Measurements from ENCODE around the gene ABCA1. TPM values are rescaled to one million over a fixed set of nuclear protein-coding genes. Genes with fewer than 3 reads are reported as not detected.
"Not testable (repeated sequence)": the region's sequence is repeated elsewhere in the genome, so short reads cannot be mapped to it uniquely, and the experiment has no call there.

ABCA1 gene, protein sequence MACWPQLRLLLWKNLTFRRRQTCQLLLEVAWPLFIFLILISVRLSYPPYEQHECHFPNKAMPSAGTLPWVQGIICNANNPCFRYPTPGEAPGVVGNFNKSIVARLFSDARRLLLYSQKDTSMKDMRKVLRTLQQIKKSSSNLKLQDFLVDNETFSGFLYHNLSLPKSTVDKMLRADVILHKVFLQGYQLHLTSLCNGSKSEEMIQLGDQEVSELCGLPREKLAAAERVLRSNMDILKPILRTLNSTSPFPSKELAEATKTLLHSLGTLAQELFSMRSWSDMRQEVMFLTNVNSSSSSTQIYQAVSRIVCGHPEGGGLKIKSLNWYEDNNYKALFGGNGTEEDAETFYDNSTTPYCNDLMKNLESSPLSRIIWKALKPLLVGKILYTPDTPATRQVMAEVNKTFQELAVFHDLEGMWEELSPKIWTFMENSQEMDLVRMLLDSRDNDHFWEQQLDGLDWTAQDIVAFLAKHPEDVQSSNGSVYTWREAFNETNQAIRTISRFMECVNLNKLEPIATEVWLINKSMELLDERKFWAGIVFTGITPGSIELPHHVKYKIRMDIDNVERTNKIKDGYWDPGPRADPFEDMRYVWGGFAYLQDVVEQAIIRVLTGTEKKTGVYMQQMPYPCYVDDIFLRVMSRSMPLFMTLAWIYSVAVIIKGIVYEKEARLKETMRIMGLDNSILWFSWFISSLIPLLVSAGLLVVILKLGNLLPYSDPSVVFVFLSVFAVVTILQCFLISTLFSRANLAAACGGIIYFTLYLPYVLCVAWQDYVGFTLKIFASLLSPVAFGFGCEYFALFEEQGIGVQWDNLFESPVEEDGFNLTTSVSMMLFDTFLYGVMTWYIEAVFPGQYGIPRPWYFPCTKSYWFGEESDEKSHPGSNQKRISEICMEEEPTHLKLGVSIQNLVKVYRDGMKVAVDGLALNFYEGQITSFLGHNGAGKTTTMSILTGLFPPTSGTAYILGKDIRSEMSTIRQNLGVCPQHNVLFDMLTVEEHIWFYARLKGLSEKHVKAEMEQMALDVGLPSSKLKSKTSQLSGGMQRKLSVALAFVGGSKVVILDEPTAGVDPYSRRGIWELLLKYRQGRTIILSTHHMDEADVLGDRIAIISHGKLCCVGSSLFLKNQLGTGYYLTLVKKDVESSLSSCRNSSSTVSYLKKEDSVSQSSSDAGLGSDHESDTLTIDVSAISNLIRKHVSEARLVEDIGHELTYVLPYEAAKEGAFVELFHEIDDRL (N-terminal part only)
- 1.3 and 1.7 TPM in 2 replicates for total RNA-seq

- intact Hi-C loops (cut with micrococcal nuclease): loop anchor here (1.0 to 5.0 kb wide), 10 partner anchors 33 to 833 kb away; partner anchors contain the start of genes NIPSNAP3A, SLC44A1, SMC2 and TMEM38B
These were observed at the start of gene ABCA1 for GRCh38 chr9:104927912-104928740. Gene ABCA1, minus strand, starts transcription at chr9:104928155. Its CDS starts 24,476 bp downstream, at chr9:104903679.

GRCh38 chr9:104977580-104977979 lies 49.6 kb upstream of the ABCA1 start:
- intact Hi-C loops (cut with micrococcal nuclease): no loop called here

- intact Hi-C loops (cut with micrococcal nuclease): no loop called here
These were observed 49.2 kb upstream of the ABCA1 start for GRCh38 chr9:104977168-104977567.

GRCh38 chr9:104975966-104976595 lies 48.1 kb upstream of the ABCA1 start:
- intact Hi-C loops (cut with micrococcal nuclease): not testable (repeated sequence)

DNA sequence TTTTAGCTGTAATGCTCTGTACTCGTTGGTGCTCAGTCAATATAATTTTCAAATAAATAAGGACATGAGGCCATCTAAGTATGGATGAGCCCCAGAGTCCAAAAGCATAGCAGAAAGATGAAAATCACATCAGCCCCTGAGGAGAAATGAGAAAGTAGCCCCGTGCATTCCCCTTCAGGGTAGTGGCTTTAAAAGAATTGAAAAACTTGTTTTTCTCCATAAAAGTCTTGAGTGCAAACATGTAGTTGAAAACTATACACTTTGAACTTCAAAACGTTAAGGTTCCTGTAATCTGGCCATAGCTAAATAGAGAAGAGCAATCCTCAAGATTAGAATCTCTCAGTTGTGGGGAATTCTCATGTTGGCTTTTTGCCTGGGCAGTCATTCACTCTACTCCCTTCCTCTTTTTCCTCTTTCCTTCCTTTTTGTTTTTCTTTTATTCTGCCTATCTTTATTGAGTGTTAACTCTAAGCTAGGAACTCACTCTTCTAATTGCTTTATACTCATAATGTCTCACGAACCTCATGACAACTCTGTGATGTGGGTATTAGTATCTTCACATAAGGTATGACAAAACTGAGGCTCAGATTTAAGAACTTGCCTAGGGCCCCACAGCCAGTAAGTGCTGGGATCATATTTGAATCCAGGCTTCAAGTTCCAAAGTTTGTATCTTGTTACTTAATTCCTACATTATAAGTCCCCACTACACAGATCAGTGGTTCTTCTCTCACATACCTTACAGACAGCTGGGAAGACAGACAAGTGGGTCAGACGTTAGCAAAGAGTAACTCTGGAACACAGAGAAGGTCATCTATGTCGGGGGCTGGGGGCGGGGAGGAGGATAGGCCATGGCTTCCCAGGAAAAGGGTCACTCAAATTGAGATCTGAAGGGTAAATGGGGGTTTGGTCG lies 46.4 kb upstream of the ABCA1 start:
- intact Hi-C loops (cut with micrococcal nuclease): no loop called here

GRCh38 chr9:104972242-104972866 lies 44.4 kb upstream of the ABCA1 start:
- intact Hi-C loops (cut with micrococcal nuclease): no loop called here

GRCh38 chr9:104971511-104971910 lies 43.6 kb upstream of the ABCA1 start:
- intact Hi-C loops (cut with micrococcal nuclease): no loop called here

DNA sequence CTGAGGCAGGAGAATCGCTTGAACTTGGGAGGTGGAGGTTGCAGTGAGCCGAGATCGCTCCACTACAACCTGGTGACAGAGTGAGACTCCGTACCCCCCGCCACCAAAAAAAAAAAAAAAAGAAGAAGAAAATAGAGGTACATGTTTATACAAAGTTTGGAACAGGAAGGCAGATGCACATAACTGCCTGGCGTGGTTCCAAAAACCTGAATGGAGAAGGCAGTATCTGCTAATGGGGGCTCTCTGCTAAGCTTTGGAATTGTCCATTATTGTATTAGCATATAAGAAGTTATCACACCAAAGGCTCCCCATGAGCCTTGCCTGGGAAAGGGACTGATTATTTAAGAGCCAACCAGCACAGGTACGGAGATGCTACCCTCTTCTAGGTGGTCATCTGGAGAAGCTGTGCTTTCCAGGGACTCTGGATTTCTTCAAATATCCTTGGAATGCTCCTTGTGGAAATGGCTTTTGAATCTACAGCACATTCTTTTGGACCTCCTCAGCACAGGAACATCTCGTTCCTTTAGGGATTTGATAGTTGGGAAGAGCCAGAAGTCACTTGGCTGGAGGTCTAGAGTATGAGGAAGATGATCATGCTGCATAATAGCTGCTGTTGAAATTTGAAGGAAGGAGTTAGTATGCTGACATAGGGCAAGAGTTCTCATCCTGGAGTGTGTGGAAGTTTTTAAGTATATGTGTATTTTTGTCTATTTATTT lies 42.5 kb upstream of the ABCA1 start:
- intact Hi-C loops (cut with micrococcal nuclease): no loop called here

DNA sequence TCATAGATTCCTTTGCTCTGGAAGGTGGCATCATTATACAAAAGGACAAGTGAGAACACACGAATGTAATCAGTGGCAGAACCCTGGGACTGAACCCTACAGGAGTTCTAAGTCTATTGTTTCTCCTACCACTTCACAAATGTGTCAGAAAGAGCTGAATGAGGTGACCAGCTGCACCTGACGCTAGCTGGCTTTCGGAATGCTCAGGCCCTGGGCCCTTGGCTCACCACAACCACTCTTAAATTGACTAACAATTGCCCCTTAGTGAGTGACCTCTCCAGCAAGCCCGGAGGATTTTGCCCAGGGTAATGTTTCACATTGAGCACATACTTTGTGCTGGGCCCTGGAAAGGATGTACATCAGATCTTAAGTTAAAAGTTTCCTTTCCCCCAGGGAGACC lies 41.2 kb upstream of the ABCA1 start:
- intact Hi-C loops (cut with micrococcal nuclease): loop anchor here (5.0 kb wide), 1 partner anchor 478 kb away; the partner anchor contains the start of gene FSD1L

DNA sequence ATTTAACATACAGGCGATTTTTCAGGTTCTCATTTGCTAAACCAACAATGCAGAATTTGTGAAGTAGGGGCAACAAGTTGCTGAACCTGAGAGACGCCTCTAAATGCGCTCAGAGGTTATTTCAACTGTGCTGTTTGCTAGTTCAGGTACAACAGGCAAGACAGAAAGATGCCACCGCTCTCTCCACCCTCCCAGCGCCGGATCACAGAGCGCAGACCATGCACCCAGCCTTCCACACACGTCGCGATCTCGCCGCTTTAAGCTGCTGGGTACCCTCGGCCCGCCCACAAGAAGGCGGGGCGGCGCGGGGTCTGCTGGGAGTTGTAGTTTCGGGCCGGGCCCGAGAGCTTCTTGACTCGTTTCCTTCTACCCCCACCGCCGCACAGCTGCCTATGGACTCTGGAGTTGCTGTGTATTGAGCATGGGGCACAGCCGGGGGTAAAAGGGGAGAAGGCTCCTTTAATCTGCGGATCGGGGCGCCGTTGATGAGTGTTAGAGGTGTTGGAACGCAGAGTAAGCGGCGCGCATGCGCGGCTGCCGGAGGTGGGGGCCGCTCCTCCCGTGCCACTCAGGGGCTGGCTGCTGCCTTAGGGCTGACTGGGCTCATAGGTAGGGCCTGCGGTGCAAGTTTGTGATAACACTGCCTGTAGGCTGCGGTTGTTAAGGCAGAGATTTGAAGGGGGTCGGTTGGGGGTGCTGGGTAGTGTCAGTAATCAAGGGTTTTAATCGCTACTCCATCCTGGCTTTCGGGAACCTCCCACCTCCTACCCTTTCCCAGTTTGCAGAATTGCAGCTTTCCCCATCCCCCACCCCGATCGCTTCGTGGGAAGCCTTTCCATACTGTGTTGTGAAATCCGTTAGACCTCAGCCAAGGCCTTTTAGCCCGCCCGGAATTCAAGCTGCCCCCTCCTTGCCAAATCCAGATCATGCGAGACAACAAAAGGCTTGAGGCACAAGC lies 40.3 kb upstream of the ABCA1 start:
- intact Hi-C loops (cut with micrococcal nuclease): loop anchor here (1.0 to 5.0 kb wide), 10 partner anchors 8 to 726 kb away; partner anchors contain the start of genes ABCA1, FSD1L, NIPSNAP3A and SLC44A1

- intact Hi-C loops (cut with micrococcal nuclease): no loop called here
These were observed 35.1 kb upstream of the ABCA1 start for GRCh38 chr9:104963076-104963475.

- intact Hi-C loops (cut with micrococcal nuclease): loop anchor here (1.0 to 2.0 kb wide), 8 partner anchors 21 to 869 kb away; partner anchors contain the start of genes ABCA1, NIPSNAP3A and SLC44A1
These were observed 33.9 kb upstream of the ABCA1 start for GRCh38 chr9:104961701-104962359.

DNA sequence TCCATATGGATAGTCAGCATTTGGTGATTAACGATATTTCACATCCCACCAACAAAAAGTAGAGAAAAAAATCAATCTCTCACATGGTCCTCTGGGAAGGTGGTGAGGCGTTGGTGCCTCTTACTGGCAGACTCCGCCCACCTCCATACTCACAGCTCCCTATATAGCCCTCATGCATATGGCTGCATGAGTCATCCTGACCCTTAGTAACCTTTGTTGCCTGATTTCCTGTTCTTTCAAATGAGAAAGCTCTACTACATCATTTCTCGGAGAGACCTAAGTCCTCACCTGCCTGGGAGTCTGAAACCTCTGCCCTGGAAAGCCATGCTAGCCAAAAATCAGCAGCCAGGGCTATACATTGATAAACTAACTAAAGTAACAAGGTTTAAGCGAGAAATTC lies 33.3 kb upstream of the ABCA1 start:
- intact Hi-C loops (cut with micrococcal nuclease): loop anchor here (1.0 to 2.0 kb wide), 8 partner anchors 20 to 868 kb away; partner anchors contain the start of genes ABCA1, NIPSNAP3A and SLC44A1

- intact Hi-C loops (cut with micrococcal nuclease): loop anchor here (1.0 to 2.0 kb wide), 9 partner anchors 8 to 868 kb away; partner anchors contain the start of genes ABCA1, NIPSNAP3A and SLC44A1
These were observed 32.7 kb upstream of the ABCA1 start for GRCh38 chr9:104960662-104961061.

DNA sequence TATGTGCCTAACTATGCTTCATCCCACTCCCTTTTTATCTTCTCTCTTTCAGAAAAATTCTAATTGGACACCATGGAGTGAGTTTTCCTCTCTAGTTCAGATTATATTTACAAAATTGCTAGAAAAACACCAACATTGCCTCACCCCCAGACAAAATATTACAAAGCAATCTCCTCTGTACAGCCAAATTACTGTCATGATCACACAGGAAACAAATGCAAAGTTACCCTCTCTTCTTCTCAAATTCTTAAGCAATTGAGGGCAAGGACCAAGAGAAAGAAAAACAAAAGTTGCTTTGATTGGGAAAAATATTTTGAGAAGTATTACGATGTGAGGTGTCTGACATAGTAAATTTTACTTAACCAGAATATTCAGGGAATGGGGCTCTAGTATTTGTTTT lies 30.8 kb upstream of the ABCA1 start:
- intact Hi-C loops (cut with micrococcal nuclease): no loop called here

- intact Hi-C loops (cut with micrococcal nuclease): not testable (repeated sequence)
These were observed 30.1 kb upstream of the ABCA1 start for GRCh38 chr9:104958006-104958405.

Data from T-helper 1 cell treated with Interleukin-12 subunit alpha and Interleukin-12 subunit beta and Interleukin-4 antibody, amounts not matched to agents 30 ng/mL and 1 ng/mL, for 36 hours (primary cell).